ENCODE results near the gene UBAP1. TPM values are rescaled to one million over a fixed set of nuclear protein-coding genes. Genes with fewer than 3 reads are reported as not detected.

Gene UBAP1
- total and polyA plus RNA-seq, 9 of the 15 experiments (the other 6 are each of a cell fraction or from before 2014, with no cell fraction given) = 1.3 to 33.4 (median 16.5) TPM

DNA sequence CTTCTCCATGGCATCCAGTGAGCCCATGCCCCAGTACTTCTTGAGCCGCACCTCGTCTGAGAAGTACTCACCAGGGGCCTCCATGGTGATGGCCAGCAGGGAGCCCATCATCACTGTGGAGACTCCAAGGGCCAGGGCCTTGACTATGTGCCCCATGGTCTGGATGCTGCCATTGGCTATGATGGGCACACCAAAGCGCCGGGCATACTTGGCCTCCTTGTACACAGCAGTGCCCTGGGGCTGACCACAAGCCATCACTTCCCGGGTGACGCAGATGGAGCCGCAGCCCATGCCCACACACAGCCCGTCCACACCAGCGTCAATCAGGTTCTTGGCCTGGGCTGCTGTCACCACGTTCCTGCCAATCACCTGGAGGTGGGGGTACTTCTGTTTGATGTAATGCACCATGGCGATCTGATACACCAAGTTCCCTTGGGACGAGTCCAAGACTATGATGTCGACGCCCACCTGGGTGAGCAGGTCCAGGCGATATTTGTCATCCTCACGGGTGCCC, 45.4 kb upstream of the UBAP1 start (continued):
- TF ChIP-seq, protein P1, sequence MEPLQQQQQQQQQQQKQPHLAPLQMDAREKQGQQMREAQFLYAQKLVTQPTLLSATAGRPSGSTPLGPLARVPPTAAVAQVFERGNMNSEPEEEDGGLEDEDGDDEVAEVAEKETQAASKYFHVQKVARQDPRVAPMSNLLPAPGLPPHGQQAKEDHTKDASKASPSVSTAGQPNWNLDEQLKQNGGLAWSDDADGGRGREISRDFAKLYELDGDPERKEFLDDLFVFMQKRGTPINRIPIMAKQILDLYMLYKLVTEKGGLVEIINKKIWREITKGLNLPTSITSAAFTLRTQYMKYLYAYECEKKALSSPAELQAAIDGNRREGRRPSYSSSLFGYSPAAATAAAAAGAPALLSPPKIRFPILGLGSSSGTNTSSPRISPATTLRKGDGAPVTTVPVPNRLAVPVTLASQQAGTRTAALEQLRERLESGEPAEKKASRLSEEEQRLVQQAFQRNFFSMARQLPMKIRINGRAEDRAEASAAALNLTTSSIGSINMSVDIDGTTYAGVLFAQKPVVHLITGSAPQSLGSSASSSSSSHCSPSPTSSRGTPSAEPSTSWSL (CRISPR knock-in tag; IDR thresholded peaks at IDR 0.05; ENCODE audit: borderline replicate concordance) = no peak
- no peak for TF ChIP-seq ZNF561 (CRISPR knock-in tag; conservative IDR thresholded peaks at IDR 0.05)
- TF ChIP-seq PHF21A (IDR thresholded peaks at IDR 0.05; ENCODE audit: borderline replicate concordance, low read depth) = no peak

DNA sequence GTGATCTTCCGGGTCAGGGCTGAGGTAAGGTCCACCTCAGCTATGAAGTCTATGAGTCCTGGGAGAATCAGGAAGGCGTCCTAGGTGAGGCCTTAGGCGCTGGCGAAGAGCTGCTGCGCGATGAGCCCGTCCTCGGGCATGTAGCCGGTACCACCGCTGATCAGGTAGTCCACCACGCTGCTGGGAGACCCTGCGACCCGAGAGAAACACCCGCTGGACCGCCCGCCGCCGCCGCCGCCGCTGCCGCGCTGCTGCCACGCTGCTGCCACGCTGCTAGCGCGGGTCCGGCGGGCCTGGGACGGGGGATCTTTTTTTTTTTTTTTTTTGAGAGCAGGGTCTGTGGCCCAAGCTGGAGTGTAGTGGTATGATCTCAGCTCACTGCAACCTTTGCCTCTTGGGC, 44.3 kb upstream of the UBAP1 start:
- intact Hi-C loops (cut with micrococcal nuclease) = no loop called here
- H3K27me3 ChIP-seq (ENCODE audit: control insufficient read depth in 2 of 2, insufficient read depth in 2 of 2, low read length in 2 of 2) = no peaks in the 10 kb centered on the region
- CTCF ChIA-PET (ENCODE audit: low intra/inter-chr PET ratio) = interaction anchor here (0.6 kb wide), 1 partner anchor 16 kb away, joined by 3 read pairs; no protein-coding TSS in a partner anchor

More for the DNA sequence above, 44.3 kb upstream of the UBAP1 start:
- no peak for FAIRE-seq
- no CpG with 5 or more reads among the region's 30 CpGs for WGBS (ENCODE audit: insufficient coverage, low coverage, missing lambda C conversion rate)
- Histone ChIP-seq H3K4me3 (no peak overlapping the region), H3K27ac (ENCODE audit: extremely low read depth, low read depth, low read length) (no peak overlapping the region; the same call in 2 of the 3 replicates), H3K9me3 (replicated peaks; ENCODE audit: control insufficient read depth, insufficient read depth, low read depth, low read length) (no peaks in the 10 kb centered on the region), H4K20me1 (replicated peaks; ENCODE audit: control insufficient read depth, insufficient read depth, low read length) (no peaks in the 10 kb centered on the region), H3K4me2 (ENCODE audit: insufficient read depth, low read length) (no peak overlapping the region), H3K4me1 (replicated peaks in 1 of 2; ENCODE audit: control insufficient read depth in 2 of 2, insufficient read depth in 2 of 2, low read length in 2 of 2) (peaks cover 14 to 32% of the 10 kb centered on the region in 2 experiments; a peak in 4 of 5 replicates), H3K79me2 (ENCODE audit: control insufficient read depth, insufficient read depth, low read length) (no peaks in the 10 kb centered on the region), H2AFZ (ENCODE audit: low read depth, low read length) (no peak overlapping the region), H3K9ac (ENCODE audit: insufficient read depth in 1 of 2, low read depth in 2 of 2, low read length in 2 of 2) (0 out of 4 replicates have a peak overlapping the region, but pooled peaks of 1 of the 2 experiments have one; percentile 45), H3K36me3 (ENCODE audit: control insufficient read depth, insufficient read depth, low read length) (no peaks in the 10 kb centered on the region), H3K9me1 (ENCODE audit: control insufficient read depth, insufficient read depth, low read length) (no peaks in the 10 kb centered on the region)
- POLR2A ChIA-PET = interaction anchor here (1.2 kb wide), 1 partner anchor 10 kb away, joined by 4 read pairs; no protein-coding TSS in a partner anchor
- ATAC-seq = no peak
- TF ChIP-seq, protein P2, sequence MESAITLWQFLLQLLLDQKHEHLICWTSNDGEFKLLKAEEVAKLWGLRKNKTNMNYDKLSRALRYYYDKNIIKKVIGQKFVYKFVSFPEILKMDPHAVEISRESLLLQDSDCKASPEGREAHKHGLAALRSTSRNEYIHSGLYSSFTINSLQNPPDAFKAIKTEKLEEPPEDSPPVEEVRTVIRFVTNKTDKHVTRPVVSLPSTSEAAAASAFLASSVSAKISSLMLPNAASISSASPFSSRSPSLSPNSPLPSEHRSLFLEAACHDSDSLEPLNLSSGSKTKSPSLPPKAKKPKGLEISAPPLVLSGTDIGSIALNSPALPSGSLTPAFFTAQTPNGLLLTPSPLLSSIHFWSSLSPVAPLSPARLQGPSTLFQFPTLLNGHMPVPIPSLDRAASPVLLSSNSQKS (CRISPR knock-in tag; IDR thresholded peaks at IDR 0.05) = no peak
- TF ChIP-seq ZNF217 (CRISPR knock-in tag; IDR thresholded peaks at IDR 0.05) (no peak), ZFP1 (CRISPR knock-in tag; IDR thresholded peaks at IDR 0.05) (no peak), BDP1 (IDR thresholded peaks at IDR 0.05; ENCODE audit: insufficient read depth, insufficient read length) (no peak), TAF15 (IDR thresholded peaks at IDR 0.05; ENCODE audit: low read depth, low read length) (no peak), EWSR1 (IDR thresholded peaks at IDR 0.05; ENCODE audit: borderline replicate concordance, low read depth, partially characterized antibody) (no peak), COPS2 (conservative IDR thresholded peaks at IDR 0.05) (no peak)
- TF ChIP-seq, protein P3, sequence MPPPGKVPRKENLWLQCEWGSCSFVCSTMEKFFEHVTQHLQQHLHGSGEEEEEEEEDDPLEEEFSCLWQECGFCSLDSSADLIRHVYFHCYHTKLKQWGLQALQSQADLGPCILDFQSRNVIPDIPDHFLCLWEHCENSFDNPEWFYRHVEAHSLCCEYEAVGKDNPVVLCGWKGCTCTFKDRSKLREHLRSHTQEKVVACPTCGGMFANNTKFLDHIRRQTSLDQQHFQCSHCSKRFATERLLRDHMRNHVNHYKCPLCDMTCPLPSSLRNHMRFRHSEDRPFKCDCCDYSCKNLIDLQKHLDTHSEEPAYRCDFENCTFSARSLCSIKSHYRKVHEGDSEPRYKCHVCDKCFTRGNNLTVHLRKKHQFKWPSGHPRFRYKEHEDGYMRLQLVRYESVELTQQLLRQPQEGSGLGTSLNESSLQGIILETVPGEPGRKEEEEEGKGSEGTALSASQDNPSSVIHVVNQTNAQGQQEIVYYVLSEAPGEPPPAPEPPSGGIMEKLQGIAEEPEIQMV (tag; conservative IDR thresholded peaks at IDR 0.05; ENCODE audit: low read depth) = no peak
- TF ChIP-seq, protein P4, sequence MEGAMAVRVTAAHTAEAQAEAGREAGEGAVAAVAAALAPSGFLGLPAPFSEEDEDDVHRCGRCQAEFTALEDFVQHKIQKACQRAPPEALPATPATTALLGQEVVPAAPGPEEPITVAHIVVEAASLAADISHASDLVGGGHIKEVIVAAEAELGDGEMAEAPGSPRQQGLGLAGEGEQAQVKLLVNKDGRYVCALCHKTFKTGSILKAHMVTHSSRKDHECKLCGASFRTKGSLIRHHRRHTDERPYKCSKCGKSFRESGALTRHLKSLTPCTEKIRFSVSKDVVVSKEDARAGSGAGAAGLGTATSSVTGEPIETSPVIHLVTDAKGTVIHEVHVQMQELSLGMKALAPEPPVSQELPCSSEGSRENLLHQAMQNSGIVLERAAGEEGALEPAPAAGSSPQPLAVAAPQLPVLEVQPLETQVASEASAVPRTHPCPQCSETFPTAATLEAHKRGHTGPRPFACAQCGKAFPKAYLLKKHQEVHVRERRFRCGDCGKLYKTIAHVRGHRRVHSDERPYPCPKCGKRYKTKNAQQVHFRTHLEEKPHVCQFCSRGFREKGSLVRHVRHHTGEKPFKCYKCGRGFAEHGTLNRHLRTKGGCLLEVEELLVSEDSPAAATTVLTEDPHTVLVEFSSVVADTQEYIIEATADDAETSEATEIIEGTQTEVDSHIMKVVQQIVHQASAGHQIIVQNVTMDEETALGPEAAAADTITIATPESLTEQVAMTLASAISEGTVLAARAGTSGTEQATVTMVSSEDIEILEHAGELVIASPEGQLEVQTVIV (CRISPR knock-in tag; IDR thresholded peaks at IDR 0.05; ENCODE audit: borderline replicate concordance) = no peak
- no peak for DNase-seq (ENCODE audit: extremely low read depth in 1 of 4, low spot score in 3 of 4)
- in situ Hi-C loops (cut with MboI) = no loop called here
- no TSS peak for BruUV-seq (replicated peaks)
